ENCODE results near the gene SIX5. TPM values are rescaled to one million over a fixed set of nuclear protein-coding genes. Genes with fewer than 3 reads are reported as not detected.

SIX5 gene
- total RNA-seq, 1 experiment from 2014 or later = 9.3 TPM

- BruUV-seq (replicated peaks) = no TSS peak
- no peaks in the 10 kb centered on the region for H3K27me3 ChIP-seq (ENCODE audit: low read length)
- no peak for ATAC-seq
- H3K9ac ChIP-seq (ENCODE audit: low read length) = peak overlapping the region; percentile 95
- H3K36me3 ChIP-seq (ENCODE audit: low read depth, low read length) = no peaks in the 10 kb centered on the region
- ChIA-PET CTCF (interaction anchor here (1.7 kb wide), 1 partner anchor 53 kb away, joined by 10 read pairs; no protein-coding TSS in a partner anchor), POLR2A (ENCODE audit: unreplicated experiment) (interaction anchor here (2.0 kb wide), 1 partner anchor 52 kb away, joined by 21 read pairs; the partner anchor contains the start of gene SIX5)
- no peaks in the 10 kb centered on the region for H4K20me1 ChIP-seq (ENCODE audit: low read length)
- no peaks in the 10 kb centered on the region for H3K9me2 ChIP-seq (replicated peaks; ENCODE audit: low read length)
- peak overlapping the region; percentile 87 for H3K4me3 ChIP-seq (ENCODE audit: low read length)
- no peak for DNase-seq
- H3K79me2 ChIP-seq (ENCODE audit: low read length) = peaks cover 33% of the 10 kb centered on the region
- peak overlapping the region; percentile 94 for H3K4me2 ChIP-seq (ENCODE audit: low read length)
- H3F3A ChIP-seq (ENCODE audit: low read length, unreplicated experiment) = no peaks in the 10 kb centered on the region
- TF ChIP-seq EZH2 (IDR thresholded peaks at IDR 0.05; ENCODE audit: low read length, unreplicated experiment) = no peak
- no peak for TF ChIP-seq CTCF (conservative IDR thresholded peaks at IDR 0.05; ENCODE audit: low read depth, low read length)
- no peak for TF ChIP-seq EZH2phosphoT487 (IDR thresholded peaks at IDR 0.05; ENCODE audit: borderline replicate concordance, low read length)
- peaks cover 24% of the 10 kb centered on the region for H3K4me1 ChIP-seq (ENCODE audit: insufficient read depth, low read length)
- H3K27ac ChIP-seq (ENCODE audit: low read length) = peak overlapping the region; percentile 70
- H2AFZ ChIP-seq (ENCODE audit: low read length) = peak overlapping the region; percentile 58; the same call in 1 of the 2 replicates
- intact Hi-C loops (cut with micrococcal nuclease) = loop anchor here (1.0 kb wide), 1 partner anchor 51 kb away; the partner anchor contains the start of gene SIX5
- H3K9me3 ChIP-seq (ENCODE audit: low read length) = no peaks in the 10 kb centered on the region
These were observed 50.9 kb downstream of the SIX5 start for GRCh38 chr19:45717983-45718650.

- TF ChIP-seq CTCF (conservative IDR thresholded peaks at IDR 0.05; ENCODE audit: low read depth, low read length) (no peak), EZH2phosphoT487 (IDR thresholded peaks at IDR 0.05; ENCODE audit: borderline replicate concordance, low read length) (no peak), EZH2 (IDR thresholded peaks at IDR 0.05; ENCODE audit: low read length, unreplicated experiment) (no peak)
- BruUV-seq (replicated peaks) = TSS peak; percentile 91
- intact Hi-C loops (cut with micrococcal nuclease) = loop anchor here (1.0 kb wide), 1 partner anchor 52 kb away; the partner anchor contains the start of gene SIX5
These were observed 51.7 kb downstream of the SIX5 start for GRCh38 chr19:45717131-45717982.

More at GRCh38 chr19:45717131-45717982, 51.7 kb downstream of the SIX5 start:
- Histone ChIP-seq H2AFZ (ENCODE audit: low read length) (peak overlapping the region; percentile 74), H3K4me3 (ENCODE audit: low read length) (peak overlapping the region; percentile 87), H3K9me2 (replicated peaks; ENCODE audit: low read length) (no peaks in the 10 kb centered on the region), H3K9ac (ENCODE audit: low read length) (peak overlapping the region; percentile 95), H3F3A (ENCODE audit: low read length, unreplicated experiment) (no peaks in the 10 kb centered on the region), H3K4me2 (ENCODE audit: low read length) (peak overlapping the region; percentile 94), H3K9me3 (ENCODE audit: low read length) (no peaks in the 10 kb centered on the region), H3K27me3 (ENCODE audit: low read length) (no peaks in the 10 kb centered on the region), H3K79me2 (ENCODE audit: low read length) (peaks cover 33% of the 10 kb centered on the region), H3K27ac (ENCODE audit: low read length) (peak overlapping the region; percentile 70), H4K20me1 (ENCODE audit: low read length) (no peaks in the 10 kb centered on the region), H3K36me3 (ENCODE audit: low read depth, low read length) (no peaks in the 10 kb centered on the region), H3K4me1 (ENCODE audit: insufficient read depth, low read length) (peaks cover 19% of the 10 kb centered on the region)
- DNase-seq (peak; percentile 97), ATAC-seq (peak; percentile 88)
- ChIA-PET CTCF (interaction anchor here (1.7 kb wide), 1 partner anchor 53 kb away, joined by 10 read pairs; no protein-coding TSS in a partner anchor), POLR2A (ENCODE audit: unreplicated experiment) (interaction anchor here (0.9 to 2.0 kb wide), 2 partner anchors 50 to 52 kb away, joined by 5 to 21 read pairs; partner anchors contain the start of gene SIX5)
